ENCODE data around the gene PADI6.

DNA sequence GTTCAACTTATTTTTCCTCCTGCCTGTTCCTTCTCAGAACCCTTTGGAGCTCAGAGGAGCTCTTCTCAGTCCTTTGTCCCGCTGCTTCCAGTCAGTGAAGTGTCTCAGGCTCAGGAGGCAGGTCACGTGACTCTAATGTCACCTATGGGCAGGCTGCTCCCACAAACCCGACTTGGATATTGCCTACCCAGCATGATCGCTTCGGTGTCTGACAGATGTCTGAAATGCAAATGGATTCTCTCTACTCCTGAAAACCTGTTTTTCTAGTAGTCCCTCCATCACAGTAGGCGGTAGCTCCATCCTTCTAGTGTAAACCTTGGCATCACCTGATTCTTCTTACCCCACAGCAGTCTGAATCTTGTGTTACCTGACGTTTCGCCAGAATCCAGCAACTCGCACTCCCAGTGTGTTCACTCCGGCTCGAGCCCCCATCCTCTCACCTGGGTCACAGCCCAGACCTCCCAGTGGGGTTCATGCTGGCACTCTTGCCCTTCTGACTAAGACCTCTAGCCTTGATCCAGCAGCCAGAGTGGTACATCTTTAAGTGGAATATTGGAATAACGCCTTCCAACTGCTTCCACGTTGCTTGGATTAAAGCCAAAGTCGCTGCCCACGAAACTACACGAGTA is 5.4 kb downstream of the PADI6 start:
- TF ChIP-seq SIN3A (IDR thresholded peaks at IDR 0.05; ENCODE audit: borderline replicate concordance in 2 of 2, control insufficient read depth in 1 of 2, low read depth in 2 of 2, low read length in 2 of 2) (no peak), HEY1 (CRISPR knock-in tag; IDR thresholded peaks at IDR 0.05; ENCODE audit: borderline replicate concordance) (no peak), ZNF586 (CRISPR knock-in tag; conservative IDR thresholded peaks at IDR 0.05) (no peak), POLR2A (conservative IDR thresholded peaks at IDR 0.05) (no peak), NCOA1 (IDR thresholded peaks at IDR 0.05; ENCODE audit: low read depth) (no peak), HDAC3 (IDR thresholded peaks at IDR 0.05; ENCODE audit: borderline replicate concordance, partially characterized antibody) (no peak), SIN3B (IDR thresholded peaks at IDR 0.05; ENCODE audit: low read depth) (no peak), NFRKB (IDR thresholded peaks at IDR 0.05; ENCODE audit: low read depth) (no peak)
- TF ChIP-seq, protein P1, sequence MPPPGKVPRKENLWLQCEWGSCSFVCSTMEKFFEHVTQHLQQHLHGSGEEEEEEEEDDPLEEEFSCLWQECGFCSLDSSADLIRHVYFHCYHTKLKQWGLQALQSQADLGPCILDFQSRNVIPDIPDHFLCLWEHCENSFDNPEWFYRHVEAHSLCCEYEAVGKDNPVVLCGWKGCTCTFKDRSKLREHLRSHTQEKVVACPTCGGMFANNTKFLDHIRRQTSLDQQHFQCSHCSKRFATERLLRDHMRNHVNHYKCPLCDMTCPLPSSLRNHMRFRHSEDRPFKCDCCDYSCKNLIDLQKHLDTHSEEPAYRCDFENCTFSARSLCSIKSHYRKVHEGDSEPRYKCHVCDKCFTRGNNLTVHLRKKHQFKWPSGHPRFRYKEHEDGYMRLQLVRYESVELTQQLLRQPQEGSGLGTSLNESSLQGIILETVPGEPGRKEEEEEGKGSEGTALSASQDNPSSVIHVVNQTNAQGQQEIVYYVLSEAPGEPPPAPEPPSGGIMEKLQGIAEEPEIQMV (tag; conservative IDR thresholded peaks at IDR 0.05; ENCODE audit: low read depth): no peak
- TF ChIP-seq, protein P2, sequence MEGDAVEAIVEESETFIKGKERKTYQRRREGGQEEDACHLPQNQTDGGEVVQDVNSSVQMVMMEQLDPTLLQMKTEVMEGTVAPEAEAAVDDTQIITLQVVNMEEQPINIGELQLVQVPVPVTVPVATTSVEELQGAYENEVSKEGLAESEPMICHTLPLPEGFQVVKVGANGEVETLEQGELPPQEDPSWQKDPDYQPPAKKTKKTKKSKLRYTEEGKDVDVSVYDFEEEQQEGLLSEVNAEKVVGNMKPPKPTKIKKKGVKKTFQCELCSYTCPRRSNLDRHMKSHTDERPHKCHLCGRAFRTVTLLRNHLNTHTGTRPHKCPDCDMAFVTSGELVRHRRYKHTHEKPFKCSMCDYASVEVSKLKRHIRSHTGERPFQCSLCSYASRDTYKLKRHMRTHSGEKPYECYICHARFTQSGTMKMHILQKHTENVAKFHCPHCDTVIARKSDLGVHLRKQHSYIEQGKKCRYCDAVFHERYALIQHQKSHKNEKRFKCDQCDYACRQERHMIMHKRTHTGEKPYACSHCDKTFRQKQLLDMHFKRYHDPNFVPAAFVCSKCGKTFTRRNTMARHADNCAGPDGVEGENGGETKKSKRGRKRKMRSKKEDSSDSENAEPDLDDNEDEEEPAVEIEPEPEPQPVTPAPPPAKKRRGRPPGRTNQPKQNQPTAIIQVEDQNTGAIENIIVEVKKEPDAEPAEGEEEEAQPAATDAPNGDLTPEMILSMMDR (IDR thresholded peaks at IDR 0.05 in 2 of 3, conservative IDR thresholded peaks at IDR 0.05 in 1 of 3; ENCODE audit: insufficient read depth in 2 of 3, low read depth in 1 of 3, low read length in 3 of 3): no peak
